Stimulated activated CD4-positive, alpha-beta T cell treated with anti-CD3 and anti-CD28 coated beads, Interleukin-1b, Interleukin-23, amount 100 ng/mL, for 48 hours (primary cell): ENCODE results near the gene SLC25A30.
A peak's percentile ranks its signal among the peaks of the same experiment; 100 is the strongest.

ENCODE experiments used
- DNase-seq: peaks from one replicate; pipeline ENCODE4 v3.0.0-alpha.2; 2020

The SLC25A30 gene

GRCh38 chr13:45417790-45418534 is at the start of gene SLC25A30:
TSS of gene SLC25A30 (minus strand) at chr13:45418373. CDS start at chr13:45411425, 6,948 bp downstream.
- DNase-seq: peak; percentile 90

GRCh38 chr13:45466359-45466758 is 48.2 kb upstream of the SLC25A30 start:
- DNase-seq: no peak

- DNase-seq: peak; percentile 96
These were observed 46.7 kb upstream of the SLC25A30 start, which contains the start of gene COG3 for GRCh38 chr13:45464687-45465453. TSS of gene COG3 (plus strand) at chr13:45464939. CDS start at chr13:45465037, 98 bp downstream.

GRCh38 chr13:45464141-45464686 is 46.0 kb upstream of the SLC25A30 start:
- no peak for DNase-seq

- DNase-seq: no peak
These were observed 38.2 kb upstream of the SLC25A30 start for GRCh38 chr13:45456196-45456972.

- DNase-seq: no peak
These were observed 36.0 kb upstream of the SLC25A30 start for GRCh38 chr13:45454204-45454603.

- no peak for DNase-seq
These were observed 33.1 kb upstream of the SLC25A30 start for GRCh38 chr13:45451282-45451681.

GRCh38 chr13:45448965-45449559 is 30.9 kb upstream of the SLC25A30 start:
- no peak for DNase-seq

- DNase-seq: no peak
These were observed 29.0 kb upstream of the SLC25A30 start for GRCh38 chr13:45447050-45447661.

- DNase-seq: no peak
These were observed 28.0 kb upstream of the SLC25A30 start for GRCh38 chr13:45446181-45446580.

GRCh38 chr13:45445053-45445452 is 26.9 kb upstream of the SLC25A30 start:
- DNase-seq: no peak

GRCh38 chr13:45441633-45442032 is 23.5 kb upstream of the SLC25A30 start:
- peak; percentile 25 for DNase-seq

GRCh38 chr13:45439781-45440462 is 21.7 kb upstream of the SLC25A30 start:
- no peak for DNase-seq

GRCh38 chr13:45439008-45439407 is 20.8 kb upstream of the SLC25A30 start:
- DNase-seq: no peak

GRCh38 chr13:45437947-45438346 is 19.8 kb upstream of the SLC25A30 start:
- DNase-seq: no peak

- DNase-seq: no peak
These were observed 18.8 kb upstream of the SLC25A30 start for GRCh38 chr13:45436953-45437352.

- DNase-seq: no peak
These were observed 18.2 kb upstream of the SLC25A30 start for GRCh38 chr13:45436332-45436731.

GRCh38 chr13:45434556-45435371 is 16.6 kb upstream of the SLC25A30 start:
- no peak for DNase-seq

GRCh38 chr13:45433381-45433790 is 15.2 kb upstream of the SLC25A30 start:
- no peak for DNase-seq

- DNase-seq: no peak
These were observed 14.7 kb upstream of the SLC25A30 start for GRCh38 chr13:45432737-45433380.
